ENCODE measurements around the gene NTRK2. TPM values are rescaled to one million over a fixed set of nuclear protein-coding genes. Genes with fewer than 3 reads are reported as not detected.

Gene NTRK2
- total and polyA plus RNA-seq, 12 donors: 0.43 to 5.6 (median 2.1) TPM

DNA sequence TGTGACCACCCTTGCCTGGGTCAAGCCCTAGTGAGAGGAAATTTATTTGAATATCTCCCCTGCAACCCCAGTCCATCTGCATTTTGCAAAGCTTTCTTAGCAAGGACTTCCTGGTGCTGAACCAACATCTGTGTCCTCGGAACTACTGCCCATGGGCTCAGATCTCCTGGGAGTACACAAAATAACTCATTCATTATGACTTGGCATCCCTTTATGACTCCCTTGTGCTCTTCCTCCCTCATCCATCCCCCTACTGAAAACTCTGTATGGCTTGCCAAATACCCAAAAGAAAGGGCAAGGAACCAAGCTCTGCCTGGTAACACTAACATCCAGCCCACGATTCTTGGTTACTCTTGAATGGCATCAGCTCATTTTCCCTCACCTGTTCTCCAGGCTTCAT is 368.5 kb downstream of the NTRK2 start:
- no peaks in the 10 kb centered on the region for H3K4me1 ChIP-seq (replicated peaks in 1 of 2)
- H3K27me3 ChIP-seq: no peaks in the 10 kb centered on the region
- no peak for DNase-seq
- intact Hi-C loops (cut with DNase I): no loop called here
- H3K9me3 ChIP-seq (replicated peaks in 1 of 3): no peaks in the 10 kb centered on the region
- no peak overlapping the region for H3K27ac ChIP-seq
- no peak for TF ChIP-seq POLR2A (IDR thresholded peaks at IDR 0.05)
- no peak for TF ChIP-seq CTCF (IDR thresholded peaks at IDR 0.05)
- WGBS, 4 donors: 57 to 65% (median 64%) methylated on average over 2 of the region's 2 CpGs
- no peaks in the 10 kb centered on the region for H3K36me3 ChIP-seq (replicated peaks in 1 of 2)
- H3K4me3 ChIP-seq: no peak overlapping the region

DNA sequence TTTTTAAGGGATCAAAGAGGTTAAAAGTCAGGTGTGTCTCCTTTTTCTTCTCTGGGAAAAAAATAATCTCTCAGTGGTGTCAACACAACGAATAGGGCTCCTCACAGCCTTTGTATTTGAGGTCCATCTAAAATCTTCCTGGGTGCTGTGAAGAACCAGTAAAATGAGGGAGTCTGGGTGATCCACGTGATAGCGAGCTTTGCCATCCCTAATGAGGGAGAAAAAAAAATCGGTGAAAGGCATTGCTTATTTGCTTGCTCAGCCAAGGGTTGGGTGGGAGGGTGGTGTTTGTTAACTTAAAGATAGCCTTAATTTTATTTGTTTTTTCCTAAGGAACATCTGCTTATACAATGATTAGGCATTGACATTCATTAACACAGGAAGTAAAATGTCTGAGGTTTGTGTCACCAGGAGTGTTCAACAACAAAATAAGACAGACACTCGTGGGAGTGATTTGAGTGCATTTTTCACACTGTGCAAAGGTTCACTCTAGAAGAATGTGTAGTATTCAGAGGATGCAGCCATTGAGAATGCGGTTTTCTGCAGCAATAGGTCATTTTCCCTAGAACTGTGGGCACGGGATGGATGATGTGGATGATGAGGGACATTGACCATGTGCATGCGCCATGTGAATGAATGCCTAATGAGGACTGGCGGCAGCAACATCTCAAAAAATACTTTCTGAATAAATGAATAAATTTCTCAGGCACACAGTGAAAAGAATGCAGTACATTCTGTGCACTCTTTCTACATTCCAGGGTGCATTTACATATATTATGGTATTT is 369.5 kb downstream of the NTRK2 start:
- Histone ChIP-seq H3K4me3 (no peak overlapping the region), H3K4me1 (replicated peaks in 1 of 2) (no peaks in the 10 kb centered on the region), H3K36me3 (replicated peaks in 1 of 2) (no peaks in the 10 kb centered on the region), H3K9me3 (replicated peaks in 1 of 3) (no peaks in the 10 kb centered on the region), H3K27ac (no peak overlapping the region), H3K27me3 (no peaks in the 10 kb centered on the region)
- intact Hi-C loops (cut with DNase I): no loop called here
- TF ChIP-seq CTCF (IDR thresholded peaks at IDR 0.05): no peak
- TF ChIP-seq POLR2A (IDR thresholded peaks at IDR 0.05): no peak
- WGBS, 4 donors: 52 to 58% (median 55%) methylated on average over 9 of the region's 9 CpGs
- no peak for DNase-seq

GRCh38 chr9:85040146-85040545 is 370.6 kb downstream of the NTRK2 start:
- intact Hi-C loops (cut with DNase I): no loop called here
- Histone ChIP-seq H3K36me3 (replicated peaks in 1 of 2) (no peaks in the 10 kb centered on the region), H3K4me3 (no peak overlapping the region), H3K27ac (no peak overlapping the region), H3K9me3 (replicated peaks in 1 of 3) (no peaks in the 10 kb centered on the region), H3K27me3 (no peaks in the 10 kb centered on the region), H3K4me1 (replicated peaks in 1 of 2) (no peaks in the 10 kb centered on the region)
- WGBS, 4 donors: 78 to 80% (median 79%) methylated on average over 7 of the region's 7 CpGs
- TF ChIP-seq CTCF (IDR thresholded peaks at IDR 0.05): no peak
- TF ChIP-seq POLR2A (IDR thresholded peaks at IDR 0.05): no peak
- no peak for DNase-seq

DNA sequence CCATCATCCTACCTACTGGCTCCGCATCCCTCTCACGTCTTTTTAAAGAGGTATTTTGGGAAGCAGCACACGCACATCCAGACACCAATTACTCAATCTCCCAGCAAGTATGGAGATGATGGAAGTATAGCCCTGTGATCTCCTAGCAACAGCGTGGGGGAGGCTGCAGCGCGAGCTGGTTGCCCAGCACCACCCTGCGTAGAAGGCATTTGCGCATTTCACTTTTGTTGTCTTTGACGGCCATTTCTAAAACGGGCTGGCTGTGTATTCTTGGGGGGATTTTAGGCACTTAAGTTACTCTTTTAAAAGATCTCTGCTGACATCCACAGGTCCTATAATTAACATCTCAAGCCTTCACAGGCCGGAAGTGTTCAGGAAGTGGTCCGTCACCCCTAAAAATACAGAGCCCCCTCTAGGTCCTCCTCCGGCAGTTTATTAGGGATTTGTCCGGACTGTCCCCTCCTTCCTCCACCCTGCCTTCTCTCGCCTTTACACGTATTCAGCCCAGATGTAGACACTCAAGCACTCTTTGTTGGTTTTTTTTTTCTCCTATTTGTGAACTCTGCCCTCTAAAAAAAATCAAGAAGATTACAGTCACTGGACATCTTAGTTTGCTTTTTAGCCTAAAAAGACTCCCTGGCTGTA is 371.4 kb downstream of the NTRK2 start:
- TF ChIP-seq POLR2A (IDR thresholded peaks at IDR 0.05) (no peak), CTCF (IDR thresholded peaks at IDR 0.05) (no peak)
- Histone ChIP-seq H3K4me3 (no peak overlapping the region), H3K9me3 (replicated peaks in 1 of 3) (no peaks in the 10 kb centered on the region), H3K27me3 (no peaks in the 10 kb centered on the region), H3K4me1 (replicated peaks in 1 of 2) (no peaks in the 10 kb centered on the region), H3K36me3 (replicated peaks in 1 of 2) (no peaks in the 10 kb centered on the region), H3K27ac (no peak overlapping the region)
- 28 to 38% (median 31%) methylated on average over 11 to 16 of the region's 16 CpGs for WGBS, 4 donors
- intact Hi-C loops (cut with DNase I): no loop called here
- peak in 1 of 7 donors; percentile 51 for DNase-seq
